WERI-Rb-1 (cell line): ENCODE measurements around the gene ST14.

Source experiments
- DNase-seq: peaks from one replicate; pipeline ENCODE4 v3.0.0-alpha.2; 2020
- H3K27ac ChIP-seq: fragments of 250-450 bp; sonication (Bioruptor Pico); 2 replicates; pipeline ENCODE4 v1.5.1; 2020; ENCODE audit warnings: mild to moderate bottlenecking, moderate library complexity
- H3K27me3 ChIP-seq: fragments of 250-450 bp; sonication (Bioruptor Pico); 2 replicates; pipeline ENCODE4 v1.5.1; 2021; ENCODE audit warnings: mild to moderate bottlenecking, low read depth, moderate library complexity; ENCODE audit not compliant: insufficient read depth, severe bottlenecking
- H3K36me3 ChIP-seq: fragments of 250-450 bp; sonication (Bioruptor Pico); 2 replicates; pipeline ENCODE4 v1.5.1; 2020; ENCODE audit warnings: mild to moderate bottlenecking, moderate library complexity
- H3K4me3 ChIP-seq: 2 replicates; pipeline ENCODE4 v1.5.1; 2011; ENCODE audit warnings: low read depth, mild to moderate bottlenecking, control low read depth, low read length
- H3K9me3 ChIP-seq: fragments of 250-450 bp; sonication (Bioruptor Pico); 2 replicates; pipeline ENCODE4 v1.5.1; 2021; ENCODE audit warnings: mild to moderate bottlenecking, moderate library complexity; ENCODE audit not compliant: severe bottlenecking
- CTCF ChIP-seq: IDR thresholded peaks from 2 replicates; pipeline ENCODE4 v1.5.1; 2011; ENCODE audit warnings: low read depth, mild to moderate bottlenecking, control low read depth, inconsistent platforms, low read length

Gene ST14

GRCh38 chr11:130174642-130175041, 15.1 kb downstream of the ST14 start:
- no peak overlapping the region for H3K27ac ChIP-seq
- no peak for TF ChIP-seq CTCF
- no peak for DNase-seq
- no peaks in the 10 kb centered on the region for H3K9me3 ChIP-seq
- no peaks in the 10 kb centered on the region for H3K27me3 ChIP-seq
- H3K36me3 ChIP-seq = no peaks in the 10 kb centered on the region
- H3K4me3 ChIP-seq = no peak overlapping the region

GRCh38 chr11:130175898-130176297, 16.3 kb downstream of the ST14 start:
- Histone ChIP-seq H3K9me3 (no peaks in the 10 kb centered on the region), H3K27ac (no peak overlapping the region), H3K27me3 (no peaks in the 10 kb centered on the region), H3K4me3 (no peak overlapping the region), H3K36me3 (no peaks in the 10 kb centered on the region)
- no peak for TF ChIP-seq CTCF
- DNase-seq = no peak

GRCh38 chr11:130177782-130178181, 18.2 kb downstream of the ST14 start:
- Histone ChIP-seq H3K36me3 (no peaks in the 10 kb centered on the region), H3K27ac (no peak overlapping the region), H3K4me3 (no peak overlapping the region), H3K9me3 (no peaks in the 10 kb centered on the region), H3K27me3 (no peaks in the 10 kb centered on the region)
- no peak for TF ChIP-seq CTCF
- no peak for DNase-seq

GRCh38 chr11:130178441-130179339, 19.1 kb downstream of the ST14 start:
- H3K4me3 ChIP-seq = no peak overlapping the region
- H3K27ac ChIP-seq = no peak overlapping the region
- DNase-seq = no peak
- H3K36me3 ChIP-seq = no peaks in the 10 kb centered on the region
- H3K27me3 ChIP-seq = no peaks in the 10 kb centered on the region
- H3K9me3 ChIP-seq = no peaks in the 10 kb centered on the region
- no peak for TF ChIP-seq CTCF

- TF ChIP-seq CTCF = no peak
- no peaks in the 10 kb centered on the region for H3K27me3 ChIP-seq
- DNase-seq = no peak
- H3K4me3 ChIP-seq = no peak overlapping the region
- no peaks in the 10 kb centered on the region for H3K9me3 ChIP-seq
- H3K27ac ChIP-seq = no peak overlapping the region
- H3K36me3 ChIP-seq = no peaks in the 10 kb centered on the region
Observed at GRCh38 chr11:130179396-130180306, 20.1 kb downstream of the ST14 start.
